SH-SY5Y (cell line): ENCODE measurements around the gene LIN37.

ENCODE experiments used
- GATA2 ChIP-seq: IDR thresholded peaks from 2 replicates; pipeline ENCODE4 v1.6.1; 2011; ENCODE audit warnings: mild to moderate bottlenecking, low read depth, low read length
- GATA3 ChIP-seq: IDR thresholded peaks from 2 replicates; pipeline ENCODE4 v1.6.1; 2011; ENCODE audit warnings: low read depth, mild to moderate bottlenecking, low read length, moderate library complexity

LIN37 gene

GRCh38 chr19:35727053-35727955 is 21.1 kb upstream of the LIN37 start:
- no peak for TF ChIP-seq GATA3
- TF ChIP-seq GATA2, result no peak

- TF ChIP-seq GATA3, result no peak
- no peak for TF ChIP-seq GATA2
These were observed 20.2 kb upstream of the LIN37 start for GRCh38 chr19:35727956-35728706.

GRCh38 chr19:35729021-35729420 is 19.4 kb upstream of the LIN37 start:
- no peak for TF ChIP-seq GATA2
- TF ChIP-seq GATA3, result no peak

- TF ChIP-seq GATA3 (no peak), GATA2 (no peak)
These were observed 18.6 kb upstream of the LIN37 start for GRCh38 chr19:35729763-35730162.

- TF ChIP-seq GATA2, result no peak
- no peak for TF ChIP-seq GATA3
These were observed 18.1 kb upstream of the LIN37 start for GRCh38 chr19:35730326-35730725.

GRCh38 chr19:35731353-35731752 is 17.0 kb upstream of the LIN37 start:
- no peak for TF ChIP-seq GATA2
- TF ChIP-seq GATA3, result no peak

GRCh38 chr19:35731779-35732405 is 16.5 kb upstream of the LIN37 start:
- TF ChIP-seq GATA3 (no peak), GATA2 (no peak)

GRCh38 chr19:35732540-35733179 is 15.7 kb upstream of the LIN37 start:
- TF ChIP-seq GATA3 (no peak), GATA2 (no peak)

GRCh38 chr19:35733180-35734125 is 14.9 kb upstream of the LIN37 start:
- no peak for TF ChIP-seq GATA3
- TF ChIP-seq GATA2, result no peak

- TF ChIP-seq GATA2 (no peak), GATA3 (no peak)
These were observed 14.1 kb upstream of the LIN37 start for GRCh38 chr19:35734273-35734672.

- TF ChIP-seq GATA3, result no peak
- TF ChIP-seq GATA2, result no peak
These were observed 13.5 kb upstream of the LIN37 start for GRCh38 chr19:35734889-35735288.

- TF ChIP-seq GATA3 (no peak), GATA2 (no peak)
These were observed 11.2 kb upstream of the LIN37 start for GRCh38 chr19:35736913-35737886.
